Fibroblast of mammary gland (primary cell): ENCODE results near the gene EPDR1.

ENCODE experiments used
- DNase-seq: peaks from one replicate; pipeline ENCODE4 v3.0.0-alpha.2; 2010; ENCODE audit warnings: low read depth
- H3K4me3 ChIP-seq: 2 replicates; pipeline ENCODE4 v1.5.1; 2011; ENCODE audit warnings: low read depth, mild to moderate bottlenecking, low read length, moderate library complexity; ENCODE audit not compliant: control insufficient read depth
- CTCF ChIP-seq: conservative IDR thresholded peaks from 2 replicates; pipeline ENCODE4 v1.5.1; 2011; ENCODE audit warnings: low read depth, low read length, inconsistent platforms; ENCODE audit not compliant: control insufficient read depth, insufficient read depth

Gene EPDR1

GRCh38 chr7:37920305-37920848 is at the start of gene EPDR1:
EPDR1 (plus strand) TSS chr7:37920640; CDS start chr7:37920940, 300 bp downstream.
- DNase-seq, result no peak
- peak within 1 kb of the TSS; percentile 55 for H3K4me3 ChIP-seq
- TF ChIP-seq CTCF, result peak; percentile 5

- TF ChIP-seq CTCF, result no peak
- H3K4me3 ChIP-seq, result no peak overlapping the region
- no peak for DNase-seq
These were observed 38.4 kb upstream of the EPDR1 start for GRCh38 chr7:37882086-37882485.

- DNase-seq, result no peak
- TF ChIP-seq CTCF, result no peak
- no peak overlapping the region for H3K4me3 ChIP-seq
These were observed 27.1 kb upstream of the EPDR1 start for GRCh38 chr7:37893359-37893758.

GRCh38 chr7:37894671-37895070 is 25.8 kb upstream of the EPDR1 start:
- H3K4me3 ChIP-seq, result no peak overlapping the region
- no peak for TF ChIP-seq CTCF
- DNase-seq, result no peak

GRCh38 chr7:37899712-37900247 is 20.7 kb upstream of the EPDR1 start:
- no peak for TF ChIP-seq CTCF
- no peak for DNase-seq
- H3K4me3 ChIP-seq, result no peak overlapping the region

- H3K4me3 ChIP-seq, result no peak overlapping the region
- DNase-seq, result peak; percentile 57
- TF ChIP-seq CTCF, result peak; percentile 54
These were observed 19.1 kb upstream of the EPDR1 start for GRCh38 chr7:37901236-37901827.

GRCh38 chr7:37901890-37902524 is 18.4 kb upstream of the EPDR1 start:
- no peak overlapping the region for H3K4me3 ChIP-seq
- DNase-seq, result peak; percentile 47
- TF ChIP-seq CTCF, result no peak
